Left kidney (tissue), 2 donors: ENCODE results near the gene BRD2. TPM values are rescaled to one million over a fixed set of nuclear protein-coding genes. Genes with fewer than 3 reads are reported as not detected.

Experiments
- DNase-seq: peaks from one replicate; pipeline ENCODE4 v3.0.0-alpha.2; 2013
- polyA plus RNA-seq: library from polyadenylated mRNA; unstranded; fragments of 120-200 nt; gene quantifications from one replicate; pipeline ENCODE4 v1.2.1, GENCODE V29; 2013; ENCODE audit not compliant: insufficient read length

The BRD2 gene
- polyA plus RNA-seq, 1 donor = 357 TPM

DNA sequence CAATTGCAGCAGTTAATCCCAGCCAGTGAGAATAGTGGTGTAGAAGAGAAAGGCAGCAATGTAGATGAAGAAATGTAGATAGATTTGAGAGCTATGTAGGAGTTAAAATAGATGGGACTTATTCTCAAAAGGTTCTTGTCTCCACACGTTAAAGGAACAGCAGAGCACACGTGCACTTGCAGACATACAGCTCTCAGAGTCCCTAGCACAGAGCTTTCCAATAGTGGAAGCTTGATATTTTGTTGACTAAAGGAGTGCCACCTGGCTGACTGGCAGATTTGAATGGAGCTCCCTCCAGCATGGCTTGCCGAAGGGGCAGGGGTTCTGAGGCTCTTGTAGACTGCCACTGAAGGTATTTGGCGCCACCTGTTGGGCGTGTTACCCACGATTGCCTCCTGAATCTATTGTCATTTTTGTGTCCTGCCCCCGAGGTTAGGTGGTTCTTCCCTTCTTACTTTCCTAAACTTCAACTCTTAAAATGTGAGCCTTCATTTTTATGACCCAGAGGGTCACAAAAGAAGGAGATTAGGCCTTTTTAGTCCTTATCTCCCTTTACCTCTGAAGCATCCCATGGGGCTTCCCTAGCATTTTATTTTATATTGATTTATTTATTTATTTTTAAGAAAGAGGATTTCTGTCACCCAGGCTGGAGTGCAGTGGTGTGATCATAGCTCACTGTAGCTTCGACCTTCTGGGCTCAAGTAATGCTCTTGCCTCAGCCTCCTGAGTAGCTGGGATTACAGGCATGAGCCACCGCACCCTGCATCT, 16.4 kb downstream of the BRD2 start:
- DNase-seq = peak; percentile 89

DNA sequence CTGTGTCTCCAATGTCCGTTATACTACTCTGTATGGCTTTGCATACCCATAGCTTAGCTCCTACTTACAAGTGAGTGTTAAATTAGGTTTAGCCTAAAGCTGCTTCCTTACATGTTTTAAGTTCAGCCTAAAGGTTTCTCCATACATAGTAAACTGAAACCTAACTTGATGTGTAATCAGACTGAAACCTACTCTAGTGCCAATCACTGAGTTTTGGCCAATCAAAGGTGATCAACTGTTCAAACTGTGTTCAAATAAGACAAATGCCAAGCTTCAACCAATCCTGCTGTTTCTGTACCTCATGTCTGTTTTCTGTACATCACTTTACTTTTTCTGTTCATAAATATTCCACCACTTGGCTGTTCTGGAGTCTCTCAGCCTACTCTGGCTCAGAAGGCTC, 21.0 kb downstream of the BRD2 start:
- no peak for DNase-seq

DNA sequence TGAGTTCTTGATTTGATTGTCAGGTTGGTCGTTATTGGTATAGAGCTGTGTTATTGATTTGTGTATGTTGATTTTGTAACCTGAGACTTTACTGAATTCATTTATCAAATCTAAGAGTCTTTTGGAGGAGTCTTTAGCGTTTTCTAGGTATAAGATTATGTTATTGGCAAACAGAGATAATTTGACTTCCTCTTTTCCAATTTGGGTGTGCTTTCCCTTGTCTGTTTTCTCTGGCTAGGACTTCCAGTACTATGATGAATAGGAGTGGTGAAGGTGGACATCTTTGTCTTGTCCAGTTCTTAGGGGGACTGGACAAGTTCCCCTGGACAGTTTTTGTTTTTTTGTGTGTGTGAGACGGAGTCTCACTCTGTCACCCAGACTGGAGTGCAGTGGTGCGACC, 23.6 kb downstream of the BRD2 start:
- DNase-seq = no peak

DNA sequence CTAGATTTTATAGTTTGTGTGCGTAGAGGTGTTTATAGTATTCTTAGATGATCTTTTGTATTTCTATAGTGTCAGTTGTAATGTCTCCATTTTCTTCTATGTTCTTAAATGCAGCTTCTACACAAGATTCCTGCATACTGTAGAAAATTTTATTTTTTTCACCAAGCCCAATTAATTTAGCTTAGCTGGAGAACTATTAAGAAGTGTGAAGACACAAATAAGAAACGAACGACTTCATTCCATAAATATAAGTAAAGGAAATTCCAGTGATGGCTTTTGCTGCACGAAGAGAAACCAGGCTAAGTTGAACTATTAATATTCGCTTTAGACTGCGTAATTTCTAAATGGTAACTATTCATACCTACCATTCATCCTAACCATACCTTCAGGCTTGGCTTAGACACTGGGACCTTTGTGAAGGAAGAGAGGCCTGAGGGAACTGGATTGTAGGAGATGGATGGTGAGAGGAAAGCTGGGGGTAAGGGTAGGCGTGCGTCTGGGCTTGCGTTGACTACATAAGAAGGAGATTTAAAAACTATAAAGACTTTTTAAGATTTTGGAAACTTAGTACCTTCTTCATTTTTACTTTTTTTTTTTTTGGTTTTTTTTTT, 25.1 kb downstream of the BRD2 start:
- no peak for DNase-seq

DNA sequence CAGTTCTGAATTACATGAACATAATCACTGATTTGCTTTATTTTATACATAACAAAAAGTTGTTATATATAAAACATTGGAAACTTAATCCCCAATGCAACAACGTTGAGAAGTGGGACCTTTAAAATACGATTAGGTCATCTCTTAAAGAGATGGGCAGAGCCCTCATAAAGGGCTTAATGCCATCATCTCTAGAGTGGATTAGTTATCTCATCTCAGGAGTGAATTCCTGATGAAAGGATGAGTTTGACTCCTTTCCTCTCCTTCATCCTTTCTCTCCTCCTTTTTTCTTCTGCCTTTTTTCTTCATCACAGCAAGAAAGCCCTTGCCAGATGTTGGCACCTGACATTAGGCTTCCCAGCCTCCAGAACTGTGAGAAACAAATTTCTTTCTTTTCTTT, 27.1 kb downstream of the BRD2 start:
- no peak for DNase-seq

DNA sequence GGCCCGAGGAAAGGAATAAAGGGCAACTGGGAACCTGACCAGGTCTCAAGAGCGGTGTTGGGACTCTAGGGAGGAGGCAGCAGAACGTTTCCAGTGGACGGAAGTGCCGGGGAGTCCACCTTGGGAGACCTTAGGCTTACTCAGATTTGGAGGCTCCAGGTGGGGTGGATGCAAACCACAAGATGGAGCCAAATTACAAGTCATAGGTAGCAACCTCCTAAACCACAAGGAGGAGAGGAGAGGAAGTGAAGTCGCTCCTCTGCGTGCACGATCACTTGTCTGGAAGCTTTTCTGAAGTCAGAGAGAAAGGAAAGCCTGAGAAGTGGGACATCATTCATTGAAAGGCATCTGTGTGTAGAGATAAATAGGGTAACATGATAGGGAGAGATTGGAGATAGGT, 31.7 kb downstream of the BRD2 start:
- DNase-seq = peak; percentile 29

DNA sequence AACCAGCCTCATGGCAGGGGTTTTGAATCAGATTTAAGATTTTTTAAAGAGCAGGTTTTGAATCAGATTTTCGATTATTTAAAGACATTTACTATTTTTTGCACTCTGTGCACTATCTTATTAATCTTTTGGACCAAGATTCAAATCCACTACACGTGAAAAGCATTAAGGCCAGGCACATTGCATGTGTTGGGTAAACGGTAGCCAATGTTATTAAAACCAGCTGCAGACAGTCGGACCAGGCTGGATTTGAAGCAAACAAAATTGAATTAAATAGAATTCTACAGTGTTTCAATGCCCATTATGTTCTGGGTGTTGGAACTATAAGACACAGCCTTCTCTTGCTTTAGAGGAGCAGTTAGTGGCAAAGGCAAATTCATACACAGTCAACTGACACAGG, 33.3 kb downstream of the BRD2 start:
- no peak for DNase-seq

DNA sequence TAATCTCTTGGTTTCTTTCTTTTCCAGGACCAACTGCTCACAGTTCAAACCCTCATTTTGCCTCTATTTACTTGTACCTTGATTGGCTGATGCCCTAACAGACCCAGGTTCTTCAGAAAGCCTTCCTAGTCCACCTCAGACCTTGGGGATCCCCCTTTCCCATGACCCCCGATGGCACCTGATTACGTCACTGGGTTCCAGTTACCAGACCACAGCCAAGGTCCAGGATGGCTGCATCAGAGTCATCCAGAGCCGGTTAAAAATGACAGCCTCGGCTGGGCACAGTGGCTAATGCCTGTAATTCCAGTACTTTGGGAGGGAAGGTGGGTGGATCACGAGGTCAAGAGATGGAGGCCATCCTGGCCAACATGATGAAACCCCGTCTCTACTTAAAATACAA, 36.5 kb downstream of the BRD2 start:
- no peak for DNase-seq

DNA sequence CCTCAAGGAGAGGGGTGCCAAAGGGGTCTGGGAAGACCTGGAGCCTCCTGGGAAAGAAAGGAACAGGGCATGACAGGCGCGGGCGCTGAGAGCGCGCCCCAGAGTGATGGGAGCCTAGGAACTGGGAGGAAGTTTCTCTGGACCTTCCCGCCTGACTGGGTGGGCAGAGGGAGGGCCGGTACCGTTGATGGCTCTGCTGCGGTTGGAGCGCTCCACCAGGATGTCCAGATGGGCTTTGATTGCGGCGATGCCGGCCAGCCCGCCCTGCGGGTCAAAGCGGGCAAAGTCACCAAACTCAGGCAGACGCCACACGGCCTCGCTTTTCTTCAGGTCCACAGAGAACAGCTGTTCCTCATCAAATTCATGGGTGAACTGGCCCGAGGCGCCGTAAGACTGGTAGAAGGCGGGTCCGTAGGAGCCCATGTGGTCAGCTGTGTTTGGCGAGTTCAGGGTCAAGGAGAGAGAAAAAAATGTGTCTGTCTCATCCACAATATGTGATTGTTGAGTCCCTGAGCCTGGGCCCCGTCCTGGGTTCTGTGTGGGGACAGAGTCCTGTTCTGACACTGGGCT, 39.5 kb downstream of the BRD2 start:
- DNase-seq = peak; percentile 30

DNA sequence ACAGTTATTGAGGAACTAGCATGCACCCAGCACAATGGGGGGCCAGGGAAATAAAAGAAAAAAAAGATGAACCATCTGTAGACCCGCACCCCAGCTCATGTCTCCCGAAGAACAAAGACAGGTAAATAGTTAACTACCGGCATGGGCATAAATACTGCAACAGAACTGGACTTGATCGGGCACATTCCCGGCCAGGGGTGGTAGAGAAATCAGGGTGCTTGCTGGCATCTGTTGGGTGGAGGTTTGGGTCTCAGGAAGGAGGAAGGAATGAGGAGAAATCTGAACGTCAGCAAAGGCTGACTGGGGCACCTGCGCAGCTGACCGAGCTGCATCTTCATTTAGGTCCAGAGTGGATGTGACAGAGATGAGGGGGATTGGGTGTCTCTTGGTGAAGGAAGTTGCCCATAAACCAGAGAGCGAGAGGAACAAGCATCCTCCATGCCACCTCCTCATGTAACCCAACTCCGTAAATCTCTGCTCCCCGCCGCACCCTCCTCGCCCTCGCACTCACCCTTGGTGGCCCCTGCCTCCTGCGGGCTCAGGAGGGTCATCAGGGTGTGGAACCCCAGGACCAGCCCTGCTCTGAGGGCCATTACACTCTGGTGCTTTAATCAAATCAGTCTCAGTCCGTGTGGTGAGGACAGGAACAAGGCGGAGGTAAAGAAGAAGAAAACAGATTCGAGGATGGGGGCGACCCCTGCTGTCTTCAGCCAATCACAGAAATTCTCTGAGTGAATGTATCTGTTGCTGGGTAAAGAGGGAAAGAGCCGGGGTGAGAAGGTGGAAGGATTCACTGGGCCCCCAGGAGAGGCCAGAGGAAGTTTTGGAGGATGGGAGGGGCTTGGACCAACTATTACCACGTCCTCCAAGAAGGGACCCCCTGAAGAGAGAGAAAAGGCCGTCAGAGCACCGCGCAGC, 40.8 kb downstream of the BRD2 start, which contains the start of gene HLA-DOA:
Gene HLA-DOA, minus strand, starts transcription at position 648 of the 918 bp plus-strand sequence.
- DNase-seq = peak; percentile 62

DNA sequence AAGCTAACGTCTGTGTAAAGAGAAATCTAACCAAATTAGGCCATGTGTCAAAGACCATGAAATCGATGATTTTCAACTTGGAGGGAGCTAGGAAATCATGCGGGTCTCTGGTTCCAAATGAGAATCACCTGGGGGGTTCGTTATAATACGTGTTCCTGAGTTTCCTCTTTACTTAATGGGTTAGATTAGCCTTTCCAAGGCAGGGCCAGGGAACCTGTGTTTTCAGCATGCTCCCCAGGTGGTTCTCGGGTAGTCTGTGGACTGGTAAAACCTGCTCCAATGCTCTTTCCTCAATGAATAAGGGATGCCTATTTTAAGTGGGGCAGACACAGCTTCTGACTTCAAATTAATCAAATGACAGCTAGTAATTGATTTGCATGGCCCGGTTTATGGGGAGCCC, 42.0 kb downstream of the BRD2 start:
- no peak for DNase-seq

DNA sequence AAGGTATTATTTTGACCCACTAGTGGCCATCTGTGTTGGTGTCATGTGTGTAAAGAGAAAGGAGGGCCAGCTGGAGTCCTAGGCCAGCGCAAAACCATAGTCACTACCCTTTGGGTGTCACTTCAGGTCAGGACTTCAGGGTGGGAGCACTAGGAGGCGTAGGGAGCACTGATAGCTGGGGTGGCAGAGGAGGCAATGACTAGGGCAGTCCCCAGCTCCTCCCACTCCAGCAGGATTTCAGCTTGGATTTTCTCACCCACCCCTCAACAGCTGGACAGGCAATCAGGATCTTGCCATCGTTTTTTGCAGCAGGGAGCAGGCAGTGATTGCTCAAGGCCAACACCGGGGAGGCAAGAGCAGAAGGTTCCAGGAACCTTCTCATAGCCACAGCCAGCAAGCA, 45.2 kb downstream of the BRD2 start:
- no peak for DNase-seq

DNA sequence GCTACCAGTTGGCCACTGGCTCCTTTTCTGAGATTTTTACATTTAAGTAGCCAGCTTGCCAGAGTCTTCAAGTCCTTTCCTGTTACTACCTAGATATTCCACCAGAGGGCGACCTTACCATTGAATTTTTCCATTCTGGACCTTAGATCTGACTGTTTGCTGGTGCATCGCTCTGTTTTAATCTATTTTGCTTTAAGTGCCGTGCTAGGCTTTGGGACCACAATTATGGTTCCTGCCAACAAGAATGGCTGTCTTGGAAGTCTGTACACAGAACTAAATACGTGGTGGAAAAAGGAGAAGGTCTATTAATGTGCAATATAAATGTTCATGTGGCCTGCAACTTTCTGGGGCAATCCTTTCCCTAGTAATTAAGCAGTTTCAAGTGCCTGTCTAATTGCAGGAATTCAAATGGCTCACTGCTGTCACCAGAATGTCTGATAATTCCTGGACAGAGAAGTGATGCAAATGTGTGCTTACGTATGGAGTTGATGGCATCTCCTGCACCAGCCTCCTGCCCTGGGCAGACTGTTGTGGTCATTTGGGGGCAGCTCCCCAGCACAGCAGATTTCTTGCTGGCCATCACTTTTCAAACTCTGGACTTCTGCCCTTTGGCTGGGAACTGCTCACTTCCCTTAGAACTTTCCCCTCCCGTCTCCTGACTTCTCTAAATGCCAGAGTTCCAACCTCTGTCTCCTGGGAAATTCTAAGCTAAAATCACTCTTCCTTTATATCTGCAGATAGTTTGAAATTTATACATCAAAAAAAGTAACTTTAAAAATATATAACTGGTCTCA, 46.6 kb downstream of the BRD2 start:
- DNase-seq = peak; percentile 79

DNA sequence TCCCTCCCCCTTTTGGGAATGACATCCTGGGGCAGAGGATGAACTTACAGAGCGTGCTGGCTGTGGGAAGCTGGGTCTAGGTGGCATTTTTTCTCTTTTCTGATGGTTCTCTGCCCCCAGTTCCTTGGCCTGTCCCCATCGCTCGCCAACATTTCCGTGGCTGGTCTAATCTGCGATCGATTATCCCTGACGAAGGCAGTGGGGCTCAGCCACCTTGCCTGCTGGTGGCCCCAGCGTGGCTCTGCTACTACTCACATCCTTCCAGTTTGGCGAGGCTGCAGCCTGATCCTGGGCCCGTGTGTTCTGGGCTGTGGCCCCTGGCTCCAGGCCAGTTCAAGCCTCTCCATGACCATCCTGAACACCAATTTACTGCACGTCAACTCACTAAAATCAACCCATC, 47.4 kb downstream of the BRD2 start:
- DNase-seq = no peak

DNA sequence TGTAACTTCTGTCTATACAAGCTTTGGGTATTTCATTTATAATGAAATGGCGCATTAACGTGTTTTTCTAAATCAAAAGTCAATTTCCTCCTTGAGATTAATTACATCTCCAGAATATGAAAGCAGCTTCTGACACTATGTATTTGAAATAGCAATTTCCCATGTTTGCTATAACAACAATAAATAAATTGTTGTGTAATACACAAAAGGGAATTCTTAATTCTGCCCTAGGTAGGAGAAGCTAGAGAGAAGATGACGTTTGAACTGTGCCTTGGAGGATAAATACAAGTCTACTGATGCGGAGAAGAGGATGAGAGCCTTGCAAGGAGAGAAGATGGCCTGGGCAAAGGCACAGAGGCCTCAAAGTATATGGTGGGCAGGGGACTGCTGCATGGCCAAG, 48.6 kb downstream of the BRD2 start:
- DNase-seq = no peak

DNA sequence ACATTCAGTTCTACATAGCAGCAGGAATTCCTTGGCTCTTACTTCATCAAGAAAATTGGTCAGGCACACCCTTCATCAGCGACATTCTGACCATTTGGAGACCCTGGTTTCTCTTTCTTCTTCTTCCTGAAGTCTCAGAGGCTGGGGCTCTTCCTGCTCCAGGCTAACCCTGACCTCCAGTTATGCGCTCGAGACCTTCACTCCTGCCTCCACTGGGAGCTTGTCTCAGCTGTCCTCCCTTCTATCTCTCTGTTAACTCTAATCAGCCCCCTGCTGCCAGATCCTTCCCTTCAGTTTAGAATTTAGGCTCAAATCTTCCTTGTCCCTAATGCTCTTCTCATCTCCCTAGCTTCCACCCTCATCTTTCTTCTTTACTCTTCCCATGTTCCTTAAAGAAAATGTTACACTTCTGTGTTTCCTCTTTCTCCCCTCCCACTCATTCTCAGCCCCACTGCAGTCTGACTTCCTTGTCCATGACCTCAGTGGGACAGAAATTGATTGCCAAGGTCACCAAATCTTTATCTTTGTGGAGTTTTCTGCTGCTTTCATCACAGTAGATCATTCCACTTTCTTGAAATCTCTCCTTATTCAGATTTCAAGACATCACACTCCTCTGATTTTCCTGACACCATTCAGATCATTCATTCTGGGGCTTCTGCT, 49.4 kb downstream of the BRD2 start:
- DNase-seq = no peak

DNA sequence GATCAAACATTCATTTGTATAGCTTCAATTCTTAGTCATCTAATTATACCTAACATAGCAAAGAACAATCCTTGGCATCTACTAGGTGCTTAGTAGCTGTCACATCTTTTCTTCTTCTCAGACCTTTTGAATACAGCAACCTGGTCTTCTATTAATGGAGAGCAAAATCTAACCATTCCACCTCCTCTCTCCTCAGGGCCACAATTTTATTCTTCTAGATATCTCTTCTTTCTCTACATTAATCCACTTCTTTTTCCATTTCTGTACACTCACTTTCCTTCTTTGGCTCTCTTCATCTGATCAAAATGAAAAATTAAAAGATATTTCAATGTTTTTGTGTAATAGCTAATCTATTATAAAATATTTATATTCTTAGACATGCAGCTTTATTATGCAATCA, 50.0 kb downstream of the BRD2 start:
- DNase-seq = no peak

DNA sequence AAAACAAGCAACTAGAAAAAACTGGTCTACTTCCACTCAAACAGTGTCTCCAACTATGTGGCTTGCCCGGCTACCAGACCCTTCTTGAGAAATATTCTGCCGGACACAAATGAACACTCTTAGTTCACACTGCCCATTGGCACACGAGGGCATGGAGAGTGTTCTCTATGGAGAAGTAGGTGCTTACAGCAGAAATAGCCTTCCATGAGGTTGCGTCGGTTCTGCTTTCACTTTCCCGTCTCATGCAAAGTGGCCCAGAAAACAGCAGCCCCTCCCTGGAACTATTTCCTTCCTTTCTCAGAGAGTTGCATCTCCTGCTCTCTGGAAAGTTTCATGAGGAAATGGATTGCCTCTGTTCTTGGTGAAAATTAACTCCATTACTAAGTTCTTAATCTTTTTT, 50.5 kb downstream of the BRD2 start:
- peak; percentile 24 for DNase-seq

DNA sequence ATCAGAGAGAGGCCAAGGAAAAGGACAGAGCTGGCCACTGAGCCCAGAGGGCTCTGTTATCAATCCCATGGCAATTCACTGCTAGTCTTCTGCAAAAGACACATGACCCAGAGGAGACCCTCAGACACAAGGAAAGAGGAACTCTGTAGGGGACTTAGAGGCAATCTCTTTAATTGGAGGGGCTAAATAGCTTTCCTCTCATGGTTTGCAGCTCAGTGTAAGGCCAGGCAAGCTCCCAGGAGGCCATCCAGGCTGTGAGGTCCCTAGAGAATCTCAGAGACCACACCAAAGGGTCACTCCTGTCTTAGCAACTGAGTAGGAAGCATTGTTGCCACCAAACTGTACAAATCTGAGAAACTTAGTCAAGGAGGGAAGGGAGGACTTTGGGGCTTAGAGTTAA, 51.0 kb downstream of the BRD2 start:
- no peak for DNase-seq

DNA sequence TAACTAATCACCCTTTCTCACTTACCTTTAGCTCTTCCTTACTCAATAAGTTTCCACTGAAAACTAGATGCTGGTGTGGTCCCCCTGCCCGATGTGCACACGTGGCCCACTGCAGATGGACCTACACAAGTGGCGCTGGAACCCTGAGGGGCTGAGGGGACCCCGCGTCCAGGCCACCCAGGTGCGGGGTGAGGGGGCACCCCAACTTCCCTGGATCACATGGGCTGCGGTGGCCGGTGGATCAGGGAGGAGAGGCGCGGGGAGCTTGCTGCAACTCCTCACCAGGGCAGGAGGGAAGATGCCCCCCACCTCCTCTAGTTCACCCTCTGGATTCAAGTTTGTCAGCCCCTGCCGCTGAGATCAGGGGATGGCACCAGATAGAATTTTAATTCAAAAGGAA, 53.5 kb downstream of the BRD2 start:
- no peak for DNase-seq

DNA sequence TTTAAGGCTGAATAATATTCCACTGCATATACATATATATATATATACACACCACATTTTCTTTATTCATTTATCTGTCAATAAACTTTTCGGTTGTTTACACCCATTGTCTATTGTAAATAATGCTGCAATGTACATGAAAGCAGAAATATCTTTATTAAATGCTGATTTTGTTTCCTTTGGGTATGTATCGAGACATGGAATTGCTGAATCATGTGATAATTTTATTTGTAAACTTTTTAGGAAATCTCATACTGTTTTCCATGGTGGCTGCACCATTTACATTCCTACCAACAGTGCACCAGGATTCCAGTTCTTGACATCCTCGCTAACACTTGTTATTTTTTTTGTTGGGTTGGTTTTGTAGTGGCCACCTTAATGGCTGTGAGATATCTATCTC, 55.1 kb downstream of the BRD2 start:
- DNase-seq = no peak
